ENCODE measurements around the gene CHRNB2.

- no peak for TF ChIP-seq POLR2A (IDR thresholded peaks at IDR 0.05)
- TF ChIP-seq CTCF (IDR thresholded peaks at IDR 0.05), result no peak
Measured at GRCh38 chr1:154549202-154549770, 18.3 kb upstream of the CHRNB2 start.

All from prostate gland (tissue), 2 donors.